Esophagus muscularis mucosa (tissue), 4 donors: ENCODE results near the gene TPO. TPM values are rescaled to one million over a fixed set of nuclear protein-coding genes. Genes with fewer than 3 reads are reported as not detected.

Experiments
- DNase-seq: peaks from one replicate; pipeline ENCODE4 v3.0.0-alpha.2; 2017; ENCODE audit errors: extremely low spot score
- H3K27ac ChIP-seq, 4 donors: fragments of 200-600 bp; sonication (generic); replicated peaks in 1 of 4; 1 replicate in 3 of 4; 2 replicates in 1 of 4; pipeline ENCODE4 v1.5.1; 2016 to 2019; ENCODE audit warnings: mild to moderate bottlenecking in 1 of 4
- H3K27me3 ChIP-seq, 4 donors: fragments of 200-600 bp; sonication (generic); one replicate each; pipeline versions ENCODE4 v1.5.1 to v1.6.0; 2016 to 2019
- H3K36me3 ChIP-seq, 4 donors: fragments of 200-600 bp; sonication (generic); one replicate each; pipeline ENCODE4 v1.5.1; 2016 to 2019
- H3K4me1 ChIP-seq, 4 donors: fragments of 200-600 bp; sonication (generic); one replicate each; pipeline ENCODE4 v1.5.1; 2016 to 2019
- H3K4me3 ChIP-seq, 4 donors: fragments of 200-600 bp; sonication (generic); 1 replicate in 2 of 4; 2 replicates in 2 of 4; pipeline ENCODE4 v1.5.1; 2016 to 2019; ENCODE audit warnings: mild to moderate bottlenecking in 4 of 4, moderate library complexity in 1 of 4
- H3K9me3 ChIP-seq, 4 donors: fragments of 200-600 bp; sonication (generic); 1 replicate in 3 of 4; 2 replicates in 1 of 4; pipeline ENCODE4 v1.5.1; 2016 to 2019
- EP300 ChIP-seq: sonication (generic); formaldehyde crosslinking; IDR thresholded peaks from one replicate; pipeline ENCODE4 v1.6.1; 2017; ENCODE audit warnings: antibody characterized with exemption
- POLR2A ChIP-seq: fragments of 450-650 bp; IDR thresholded peaks from one replicate; pipeline ENCODE4 v1.6.1; 2017; ENCODE audit warnings: antibody characterized with exemption, moderate library complexity, mild to moderate bottlenecking, low read depth
- POLR2AphosphoS5 ChIP-seq, 2 donors: sonication (generic); formaldehyde crosslinking; IDR thresholded peaks; one replicate each; pipeline ENCODE4 v1.6.1; 2017; ENCODE audit warnings: antibody characterized with exemption in 2 of 2
- WGBS: methylation state at CpG from one replicate; pipeline ENCODE4 v1.1.5; 2018; 5-methylcytosine and 5-hydroxymethylcytosine counted together
- intact Hi-C: fragments of 100-400 bp; cut with DNase I; formaldehyde crosslinking; loops from one replicate; pipeline ENCODE4 v1.15.1; 2023
- total RNA-seq, 4 donors: library from RNA; depleted of rRNA; stranded (reverse); fragments of >200 nt; gene quantifications; one replicate each; pipeline versions ENCODE4 v1.1.0 to v1.2.1, GENCODE V29; 2016
- TF ChIP-seq, protein P1 (sequence below), 3 experiments: fragments of 200-600 bp in 2 of 3; fragments of 450-650 bp in 1 of 3; sonication (generic) in 2 of 3; IDR thresholded peaks; one replicate each; pipeline ENCODE4 v1.5.1; 2017 to 2019; ENCODE audit warnings: antibody characterized with exemption in 3 of 3, mild to moderate bottlenecking in 2 of 3, moderate library complexity in 1 of 3

The TPO gene
- total RNA-seq, 4 donors from 2014 or later = 7.1 to 18.4 (median 10.4) TPM

DNA sequence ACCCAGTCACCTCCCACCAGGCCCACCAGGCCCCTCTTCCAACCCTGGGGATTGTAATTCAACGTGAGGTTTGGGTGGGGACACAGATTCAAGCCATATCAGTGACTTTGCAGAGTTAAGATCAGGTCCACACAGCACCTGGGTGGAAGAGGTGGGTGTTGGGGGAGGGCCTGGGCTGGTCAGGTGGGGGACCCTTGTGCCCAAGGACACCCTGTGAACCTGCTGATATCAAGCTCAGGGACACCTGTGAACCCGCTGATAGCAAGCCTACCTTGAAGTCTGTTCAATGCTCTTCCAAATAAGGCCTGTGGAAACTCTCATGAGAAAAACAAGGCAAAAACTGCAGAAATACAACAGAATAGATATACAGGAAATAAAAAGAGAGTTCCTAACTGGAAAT, 19.9 kb upstream of the TPO start:
- Histone ChIP-seq H3K4me3 (no peak overlapping the region), H3K4me1 (peaks cover 0 to 4% (median 0%) of the 10 kb centered on the region in 4 donors), H3K27me3 (peaks cover 0 to 9% (median 0%) of the 10 kb centered on the region in 4 donors), H3K9me3 (no peaks in the 10 kb centered on the region), H3K36me3 (no peaks in the 10 kb centered on the region), H3K27ac (no peak overlapping the region)
- 96% methylated on average over 2 of the region's 2 CpGs for WGBS
- intact Hi-C loops = no loop called here
- TF ChIP-seq EP300 (no peak), POLR2AphosphoS5 (IDR thresholded peaks at IDR 0.05) (no peak), POLR2A (no peak)
- TF ChIP-seq, protein P1, sequence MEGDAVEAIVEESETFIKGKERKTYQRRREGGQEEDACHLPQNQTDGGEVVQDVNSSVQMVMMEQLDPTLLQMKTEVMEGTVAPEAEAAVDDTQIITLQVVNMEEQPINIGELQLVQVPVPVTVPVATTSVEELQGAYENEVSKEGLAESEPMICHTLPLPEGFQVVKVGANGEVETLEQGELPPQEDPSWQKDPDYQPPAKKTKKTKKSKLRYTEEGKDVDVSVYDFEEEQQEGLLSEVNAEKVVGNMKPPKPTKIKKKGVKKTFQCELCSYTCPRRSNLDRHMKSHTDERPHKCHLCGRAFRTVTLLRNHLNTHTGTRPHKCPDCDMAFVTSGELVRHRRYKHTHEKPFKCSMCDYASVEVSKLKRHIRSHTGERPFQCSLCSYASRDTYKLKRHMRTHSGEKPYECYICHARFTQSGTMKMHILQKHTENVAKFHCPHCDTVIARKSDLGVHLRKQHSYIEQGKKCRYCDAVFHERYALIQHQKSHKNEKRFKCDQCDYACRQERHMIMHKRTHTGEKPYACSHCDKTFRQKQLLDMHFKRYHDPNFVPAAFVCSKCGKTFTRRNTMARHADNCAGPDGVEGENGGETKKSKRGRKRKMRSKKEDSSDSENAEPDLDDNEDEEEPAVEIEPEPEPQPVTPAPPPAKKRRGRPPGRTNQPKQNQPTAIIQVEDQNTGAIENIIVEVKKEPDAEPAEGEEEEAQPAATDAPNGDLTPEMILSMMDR (IDR thresholded peaks at IDR 0.05) = no peak
- no peak for DNase-seq

DNA sequence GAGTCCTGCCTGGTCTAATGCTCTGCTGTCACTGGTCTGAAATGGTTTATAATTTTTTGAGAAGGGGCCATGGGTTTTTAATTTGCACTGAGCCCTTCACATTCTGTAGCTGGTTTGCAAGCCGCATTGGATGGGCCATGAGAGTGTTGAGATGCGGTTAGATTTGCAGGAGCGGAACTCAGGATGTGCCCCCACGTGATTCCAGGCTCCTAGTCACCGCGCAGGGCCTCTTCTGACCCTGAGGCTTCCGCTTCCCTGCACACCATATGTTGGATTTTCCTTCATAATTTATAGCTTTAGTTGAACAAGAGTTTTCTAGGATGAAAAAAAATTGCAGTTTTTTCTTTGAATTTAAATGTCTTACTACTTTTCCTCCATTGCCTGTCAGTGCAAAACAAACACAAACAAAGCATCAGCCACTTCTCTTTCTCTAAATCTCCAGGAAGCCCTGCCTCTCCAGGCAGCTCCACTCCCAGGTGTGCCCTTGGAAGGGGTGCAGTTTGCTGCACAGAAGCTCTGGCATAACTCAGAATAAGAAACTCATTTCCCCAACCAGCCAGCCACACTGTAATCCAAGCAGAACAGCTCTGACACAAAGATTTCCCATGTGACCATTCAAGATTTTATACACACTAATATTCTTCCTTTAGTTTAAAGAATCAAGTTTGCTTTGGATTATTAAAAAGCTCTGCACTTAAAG, 18.4 kb upstream of the TPO start:
- no peak for DNase-seq
- peaks cover 0 to 4% (median 0%) of the 10 kb centered on the region in 4 donors for H3K36me3 ChIP-seq

DNA sequence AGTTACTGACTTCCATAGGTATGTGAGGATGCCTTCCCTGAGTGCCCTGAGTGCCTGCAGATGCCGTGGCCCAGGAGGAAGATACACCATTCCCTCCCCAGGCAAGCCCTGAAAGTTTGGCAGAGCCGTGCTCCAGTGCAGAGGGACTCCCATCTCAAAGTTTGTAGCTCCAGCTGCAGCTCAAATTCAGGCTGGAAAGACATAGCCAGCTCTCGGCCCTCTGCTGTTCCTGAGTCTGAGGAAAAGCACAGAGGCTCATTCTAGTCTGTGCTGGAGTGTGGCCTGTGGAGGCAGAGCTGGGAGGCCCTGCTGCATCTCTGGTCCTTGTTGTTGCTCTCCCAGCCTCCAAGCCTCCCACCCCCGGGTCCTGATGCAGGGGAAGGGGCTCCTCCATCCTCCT, 15.9 kb upstream of the TPO start:
- TF ChIP-seq POLR2A = no peak
- TF ChIP-seq EP300 = no peak
- TF ChIP-seq POLR2AphosphoS5 (IDR thresholded peaks at IDR 0.05) = no peak
- TF ChIP-seq, protein P1 (IDR thresholded peaks at IDR 0.05) = no peak
- DNase-seq = no peak

More for the DNA sequence above, 18.4 kb upstream of the TPO start:
- Histone ChIP-seq H3K4me3 (no peak overlapping the region), H3K9me3 (no peaks in the 10 kb centered on the region), H3K27ac (no peak overlapping the region), H3K4me1 (no peaks in the 10 kb centered on the region), H3K27me3 (peaks cover 0 to 14% (median 0%) of the 10 kb centered on the region in 4 donors)
- intact Hi-C loops = no loop called here
- TF ChIP-seq POLR2A = no peak
- TF ChIP-seq, protein P1 (IDR thresholded peaks at IDR 0.05) = no peak
- TF ChIP-seq EP300 = no peak
- TF ChIP-seq POLR2AphosphoS5 (IDR thresholded peaks at IDR 0.05) = no peak
- WGBS = 93% methylated on average over 7 of the region's 7 CpGs

DNA sequence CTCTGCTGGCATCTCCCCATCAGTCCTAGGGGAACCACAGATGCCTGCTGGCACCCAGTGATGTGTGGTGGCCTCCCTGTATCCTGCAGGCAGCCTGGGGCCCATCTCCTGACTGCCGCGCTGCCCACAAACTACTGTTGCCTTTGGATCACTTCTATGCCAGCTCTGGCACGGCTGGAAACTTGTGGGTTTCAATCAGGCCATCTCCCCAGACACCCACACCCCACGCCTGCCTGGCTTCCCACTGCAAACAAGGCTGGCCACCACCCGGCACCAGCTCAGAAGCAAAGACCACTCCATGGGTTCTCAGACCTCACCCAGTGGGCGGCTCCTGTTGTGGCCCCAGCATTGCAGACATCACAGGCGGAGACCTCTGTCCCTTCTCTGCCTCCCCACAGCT, 15.1 kb upstream of the TPO start:
- Histone ChIP-seq H3K9me3 (no peaks in the 10 kb centered on the region), H3K4me1 (no peaks in the 10 kb centered on the region), H3K4me3 (no peak overlapping the region), H3K27ac (no peak overlapping the region), H3K36me3 (peaks cover 0 to 4% (median 0%) of the 10 kb centered on the region in 4 donors), H3K27me3 (peaks cover 0 to 11% (median 0%) of the 10 kb centered on the region in 4 donors)
- no peak for TF ChIP-seq POLR2AphosphoS5 (IDR thresholded peaks at IDR 0.05)
- TF ChIP-seq POLR2A = no peak
- TF ChIP-seq, protein P1 (IDR thresholded peaks at IDR 0.05) = no peak
- TF ChIP-seq EP300 = no peak
- 100% methylated on average over 1 of the region's 7 CpGs for WGBS
- intact Hi-C loops = no loop called here
- DNase-seq = no peak

More for the DNA sequence above, 15.9 kb upstream of the TPO start:
- H3K27ac ChIP-seq = no peak overlapping the region
- WGBS = no CpG with 5 or more reads among the region's 4 CpGs
- H3K4me3 ChIP-seq = no peak overlapping the region
- H3K9me3 ChIP-seq = no peaks in the 10 kb centered on the region
- intact Hi-C loops = no loop called here
- H3K36me3 ChIP-seq = peaks cover 0 to 4% (median 0%) of the 10 kb centered on the region in 4 donors
- H3K27me3 ChIP-seq = peaks cover 0 to 14% (median 0%) of the 10 kb centered on the region in 4 donors
- no peaks in the 10 kb centered on the region for H3K4me1 ChIP-seq
